Hepatocyte (in vitro differentiated cells): ENCODE results near the gene ATP2B3. TPM values are rescaled to one million over a fixed set of nuclear protein-coding genes. Genes with fewer than 3 reads are reported as not detected.
"Not testable (repeated sequence)": the region's sequence is repeated elsewhere in the genome, so short reads cannot be mapped to it uniquely, and the experiment has no call there.

Experiments
- DNase-seq: peaks from one replicate; pipeline ENCODE4 v3.0.0-alpha.2; 2016; ENCODE audit warnings: low spot score
- H2AFZ ChIP-seq: fragments of 200-600 bp; sonication (generic); 2 replicates; pipeline ENCODE4 v1.6.0; 2016; ENCODE audit warnings: antibody characterized with exemption, mild to moderate bottlenecking
- H3K27ac ChIP-seq: fragments of 200-600 bp; sonication (generic); 2 replicates; pipeline ENCODE4 v1.5.1; 2016; ENCODE audit warnings: mild to moderate bottlenecking
- H3K27me3 ChIP-seq: fragments of 200-600 bp; sonication (generic); 2 replicates; pipeline ENCODE4 v1.6.1; 2016
- H3K36me3 ChIP-seq: fragments of 200-600 bp; sonication (generic); replicated peaks from 2 replicates; pipeline ENCODE4 v1.5.1; 2016; ENCODE audit warnings: low read depth; ENCODE audit not compliant: insufficient read depth
- H3K4me1 ChIP-seq: fragments of 200-600 bp; sonication (generic); 2 replicates; pipeline ENCODE4 v1.5.1; 2016; ENCODE audit warnings: mild to moderate bottlenecking, moderate library complexity; ENCODE audit not compliant: insufficient read depth
- H3K4me2 ChIP-seq: fragments of 200-600 bp; sonication (generic); 2 replicates; pipeline ENCODE4 v1.6.0; 2016
- H3K4me3 ChIP-seq: fragments of 200-600 bp; sonication (generic); 2 replicates; pipeline ENCODE4 v1.5.1; 2016; ENCODE audit warnings: mild to moderate bottlenecking
- H3K79me2 ChIP-seq: fragments of 200-600 bp; sonication (generic); 2 replicates; pipeline ENCODE4 v1.6.0; 2017; ENCODE audit warnings: mild to moderate bottlenecking
- H3K9me2 ChIP-seq: fragments of 200-600 bp; sonication (generic); replicated peaks from 2 replicates; pipeline ENCODE4 v1.6.0; 2017; ENCODE audit warnings: mild to moderate bottlenecking; ENCODE audit not compliant: insufficient read depth
- H3K9me3 ChIP-seq: fragments of 200-600 bp; sonication (generic); 2 replicates; pipeline ENCODE4 v1.5.1; 2016; ENCODE audit warnings: low read depth, mild to moderate bottlenecking
- H4K20me1 ChIP-seq: fragments of 200-600 bp; sonication (generic); 2 replicates; pipeline ENCODE4 v1.6.0; 2016; ENCODE audit warnings: mild to moderate bottlenecking; ENCODE audit not compliant: insufficient read depth, poor library complexity, severe bottlenecking
- EZH2 ChIP-seq: fragments of 200-600 bp; sonication (generic); IDR thresholded peaks from 2 replicates; pipeline ENCODE4 v1.6.1; 2016; ENCODE audit warnings: antibody characterized with exemption, mild to moderate bottlenecking, borderline replicate concordance
- EZH2phosphoT487 ChIP-seq: fragments of 200-600 bp; sonication (generic); IDR thresholded peaks from one replicate; pipeline ENCODE4 v1.6.1; 2018; ENCODE audit warnings: antibody characterized with exemption, mild to moderate bottlenecking, low read depth, moderate library complexity; ENCODE audit not compliant: unreplicated experiment, severe bottlenecking
- WGBS: methylation state at CpG from one replicate; pipeline ENCODE4 v1.1.6; 2016; ENCODE audit warnings: low lambda C conversion rate; ENCODE audit errors: missing lambda C conversion rate; 5-methylcytosine and 5-hydroxymethylcytosine counted together
- polyA plus RNA-seq: library from polyadenylated mRNA; unstranded; fragments of >200 nt; fragmentation: Nextera tagmentation; extraction: Ambion mirVana; gene quantifications from 2 replicates; pipeline ENCODE4 v1.2.1, GENCODE V29; 2016
- total RNA-seq: library from RNA; depleted of rRNA; stranded (reverse); fragments of >200 nt; gene quantifications from 2 replicates; pipeline ENCODE4 v1.2.3, GENCODE V29; 2014
- TF ChIP-seq, protein P1 (sequence below): fragments of 200-600 bp; sonication (generic); IDR thresholded peaks from 2 replicates; pipeline ENCODE4 v1.5.1; 2016; ENCODE audit warnings: antibody characterized with exemption, mild to moderate bottlenecking; ENCODE audit not compliant: poor library complexity

ATP2B3 gene
- total and polyA plus RNA-seq, 2 experiments from 2014 or later, result 0.07 TPM; not detected in 1

GRCh38 chrX:153601511-153602110, 84.2 kb downstream of the ATP2B3 start:
- WGBS, result 77% methylated on average over 12 of the region's 12 CpGs
- TF ChIP-seq EZH2 (no peak), EZH2phosphoT487 (no peak)
- TF ChIP-seq, protein P1, sequence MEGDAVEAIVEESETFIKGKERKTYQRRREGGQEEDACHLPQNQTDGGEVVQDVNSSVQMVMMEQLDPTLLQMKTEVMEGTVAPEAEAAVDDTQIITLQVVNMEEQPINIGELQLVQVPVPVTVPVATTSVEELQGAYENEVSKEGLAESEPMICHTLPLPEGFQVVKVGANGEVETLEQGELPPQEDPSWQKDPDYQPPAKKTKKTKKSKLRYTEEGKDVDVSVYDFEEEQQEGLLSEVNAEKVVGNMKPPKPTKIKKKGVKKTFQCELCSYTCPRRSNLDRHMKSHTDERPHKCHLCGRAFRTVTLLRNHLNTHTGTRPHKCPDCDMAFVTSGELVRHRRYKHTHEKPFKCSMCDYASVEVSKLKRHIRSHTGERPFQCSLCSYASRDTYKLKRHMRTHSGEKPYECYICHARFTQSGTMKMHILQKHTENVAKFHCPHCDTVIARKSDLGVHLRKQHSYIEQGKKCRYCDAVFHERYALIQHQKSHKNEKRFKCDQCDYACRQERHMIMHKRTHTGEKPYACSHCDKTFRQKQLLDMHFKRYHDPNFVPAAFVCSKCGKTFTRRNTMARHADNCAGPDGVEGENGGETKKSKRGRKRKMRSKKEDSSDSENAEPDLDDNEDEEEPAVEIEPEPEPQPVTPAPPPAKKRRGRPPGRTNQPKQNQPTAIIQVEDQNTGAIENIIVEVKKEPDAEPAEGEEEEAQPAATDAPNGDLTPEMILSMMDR, result no peak
- Histone ChIP-seq H2AFZ (no peak overlapping the region), H4K20me1 (no peaks in the 10 kb centered on the region), H3K79me2 (peaks cover 17% of the 10 kb centered on the region), H3K4me1 (peaks cover 4% of the 10 kb centered on the region), H3K9me3 (no peaks in the 10 kb centered on the region), H3K4me2 (no peak overlapping the region), H3K27me3 (no peaks in the 10 kb centered on the region), H3K36me3 (no peaks in the 10 kb centered on the region), H3K9me2 (no peaks in the 10 kb centered on the region), H3K27ac (no peak overlapping the region), H3K4me3 (no peak overlapping the region)
- no peak for DNase-seq

- no peaks in the 10 kb centered on the region for H3K9me3 ChIP-seq
- H4K20me1 ChIP-seq, result no peaks in the 10 kb centered on the region
- H3K27ac ChIP-seq, result no peak overlapping the region
- H3K27me3 ChIP-seq, result no peaks in the 10 kb centered on the region
- H3K4me2 ChIP-seq, result no peak overlapping the region
- no peak overlapping the region for H2AFZ ChIP-seq
- no peaks in the 10 kb centered on the region for H3K9me2 ChIP-seq
- DNase-seq, result no peak
- peaks cover 7% of the 10 kb centered on the region for H3K79me2 ChIP-seq
- H3K4me3 ChIP-seq, result no peak overlapping the region
- 87% methylated on average over 3 of the region's 3 CpGs for WGBS
- no peak for TF ChIP-seq EZH2phosphoT487
- TF ChIP-seq EZH2, result no peak
- TF ChIP-seq, protein P1, result no peak
- no peaks in the 10 kb centered on the region for H3K36me3 ChIP-seq
- H3K4me1 ChIP-seq, result peaks cover 4% of the 10 kb centered on the region
Measured at GRCh38 chrX:153602601-153603000, 85.2 kb downstream of the ATP2B3 start.

- peaks cover 1% of the 10 kb centered on the region for H3K79me2 ChIP-seq
- TF ChIP-seq, protein P1, result no peak
- TF ChIP-seq EZH2phosphoT487, result no peak
- TF ChIP-seq EZH2, result no peak
- no peak overlapping the region for H3K4me3 ChIP-seq
- H4K20me1 ChIP-seq, result no peaks in the 10 kb centered on the region
- no peaks in the 10 kb centered on the region for H3K36me3 ChIP-seq
- no peaks in the 10 kb centered on the region for H3K27me3 ChIP-seq
- H3K4me1 ChIP-seq, result no peaks in the 10 kb centered on the region
- H3K9me3 ChIP-seq, result no peaks in the 10 kb centered on the region
- H3K4me2 ChIP-seq, result no peak overlapping the region
- WGBS, result 78% methylated on average over 17 of the region's 17 CpGs
- no peaks in the 10 kb centered on the region for H3K9me2 ChIP-seq
- H3K27ac ChIP-seq, result no peak overlapping the region
- no peak for DNase-seq
- no peak overlapping the region for H2AFZ ChIP-seq
Measured at GRCh38 chrX:153603131-153603656, 85.8 kb downstream of the ATP2B3 start.

GRCh38 chrX:153604666-153605380, 87.4 kb downstream of the ATP2B3 start:
- H3K79me2 ChIP-seq, H3K36me3 ChIP-seq, H3K9me2 ChIP-seq, H3K9me3 ChIP-seq, H3K27ac ChIP-seq, H4K20me1 ChIP-seq, H3K4me1 ChIP-seq, H3K4me3 ChIP-seq, H3K4me2 ChIP-seq, H3K27me3 ChIP-seq, H2AFZ ChIP-seq, DNase-seq: not testable (repeated sequence)
- WGBS, result 79% methylated on average over 17 of the region's 18 CpGs
